CD4-positive, alpha-beta memory T cell (primary cell): ENCODE measurements around the gene KIAA1549. TPM values are rescaled to one million over a fixed set of nuclear protein-coding genes. Genes with fewer than 3 reads are reported as not detected.

ENCODE experiments used
- CTCF ChIA-PET: fragments of 350-600 bp; sonication (Branson Sonifier 250); formaldehyde crosslinking; loops from one replicate; lab custom pipeline; 2021; ENCODE audit warnings: inconsistent platforms; ENCODE audit not compliant: partially characterized antibody; lab: Charles Lee
- POLR2A ChIA-PET: fragments of 350-600 bp; sonication (Branson Sonifier 250); formaldehyde crosslinking; loops from one replicate; lab custom pipeline; 2021; ENCODE audit not compliant: partially characterized antibody; lab: Charles Lee
- DNase-seq, 5 donors: peaks; one replicate each; pipeline versions ENCODE4 v3.0.0 to v3.0.0-alpha.2; 2020 to 2022; ENCODE audit warnings: mixed read lengths in 1 of 5
- H3K27ac ChIP-seq: one replicate; pipeline ENCODE4 v1.7.0; 2013; ENCODE audit warnings: low read depth, low read length
- H3K27me3 ChIP-seq: 2 replicates; pipeline ENCODE4 v1.7.0; 2013; ENCODE audit warnings: mild to moderate bottlenecking, low read length, moderate library complexity; ENCODE audit not compliant: insufficient read depth
- H3K36me3 ChIP-seq: 2 replicates; pipeline ENCODE4 v1.7.0; 2013; ENCODE audit warnings: mild to moderate bottlenecking, low read length, moderate library complexity; ENCODE audit not compliant: insufficient read depth
- H3K4me1 ChIP-seq: 2 replicates; pipeline ENCODE4 v1.7.0; 2013; ENCODE audit warnings: mild to moderate bottlenecking, low read length, moderate library complexity; ENCODE audit not compliant: insufficient read depth
- H3K4me3 ChIP-seq, 2 donors: one replicate each; pipeline ENCODE4 v1.7.0; 2013; ENCODE audit warnings: low read length in 2 of 2, mild to moderate bottlenecking in 1 of 2
- H3K9me3 ChIP-seq, 2 donors: one replicate each; pipeline ENCODE4 v1.7.0; 2013; ENCODE audit warnings: low read length in 2 of 2, control low read depth in 1 of 2; ENCODE audit not compliant: control insufficient read depth in 1 of 2
- H3K27ac Mint-ChIP-seq, 7 donors: one replicate each; pipeline ENCODE4 v1.8.0; 2020 to 2021; ENCODE audit warnings: mixed read lengths in 7 of 7, mild to moderate bottlenecking in 6 of 7, inconsistent platforms in 3 of 7, moderate library complexity in 3 of 7
- H3K27me3 Mint-ChIP-seq, 2 donors: one replicate each; pipeline ENCODE4 v1.8.0; 2020 to 2021; ENCODE audit warnings: mixed read lengths in 2 of 2
- H3K36me3 Mint-ChIP-seq, 2 donors: one replicate each; pipeline ENCODE4 v1.8.0; 2020 to 2021; ENCODE audit warnings: mixed read lengths in 2 of 2, inconsistent platforms in 1 of 2, mild to moderate bottlenecking in 1 of 2
- H3K4me1 Mint-ChIP-seq, 4 donors: one replicate each; pipeline ENCODE4 v1.8.0; 2020 to 2021; ENCODE audit warnings: mixed read lengths in 4 of 4, mild to moderate bottlenecking in 1 of 4
- H3K4me3 Mint-ChIP-seq, 8 donors: one replicate each; pipeline ENCODE4 v1.8.0; 2020 to 2021; ENCODE audit warnings: mixed read lengths in 8 of 8, mild to moderate bottlenecking in 7 of 8, moderate library complexity in 6 of 8, inconsistent platforms in 3 of 8
- H3K9me3 Mint-ChIP-seq, 8 donors: one replicate each; pipeline ENCODE4 v1.8.0; 2020 to 2021; ENCODE audit warnings: mixed read lengths in 8 of 8, mild to moderate bottlenecking in 5 of 8, inconsistent platforms in 3 of 8, moderate library complexity in 1 of 8
- intact Hi-C: fragments of 100-400 bp; cut with micrococcal nuclease; formaldehyde crosslinking; loops from one replicate; pipeline ENCODE4 v1.15.1; 2023
- polyA plus RNA-seq, 2 donors: library from polyadenylated mRNA; unstranded; fragments of 300-500 nt; fragmentation: Illumina TruSeq; gene quantifications; one replicate each; pipeline ENCODE4 v1.2.3, GENCODE V29; 2021
- total RNA-seq, 2 experiments: library from RNA; stranded (reverse); gene quantifications; one replicate each; pipeline ENCODE4 v1.2.3, GENCODE V29; 2021

Gene KIAA1549
- total and polyA plus RNA-seq, 4 experiments from 2014 or later: 0.02 to 0.11 (median 0.06) TPM; not detected in 1

- Histone ChIP-seq H3K27ac (no peak overlapping the region), H3K9me3 (no peaks in the 10 kb centered on the region), H3K27me3 (no peaks in the 10 kb centered on the region), H3K4me3 (no peak overlapping the region), H3K4me1 (no peaks in the 10 kb centered on the region), H3K36me3 (no peaks in the 10 kb centered on the region)
- POLR2A ChIA-PET: no interaction called here
- no peak for DNase-seq
- CTCF ChIA-PET: interaction anchor here (1.6 kb wide), 1 partner anchor 66 kb away, joined by 5 read pairs; no protein-coding TSS in a partner anchor
- H3K4me3 Mint-ChIP-seq: no peak overlapping the region
- H3K27ac Mint-ChIP-seq: no peak overlapping the region
- H3K9me3 Mint-ChIP-seq: peaks cover 0 to 7% (median 1%) of the 10 kb centered on the region in 8 donors
- no peaks in the 10 kb centered on the region for H3K36me3 Mint-ChIP-seq
- intact Hi-C loops: no loop called here
- H3K4me1 Mint-ChIP-seq: no peaks in the 10 kb centered on the region
- peaks cover 1 to 4% of the 10 kb centered on the region in 2 donors for H3K27me3 Mint-ChIP-seq
These were observed 28.4 kb downstream of the KIAA1549 start for GRCh38 chr7:138952791-138953190.

- intact Hi-C loops: no loop called here
- ChIA-PET CTCF (no interaction called here), POLR2A (no interaction called here)
- Mint-ChIP-seq H3K4me3 (peak overlapping the region in 1 of 8 donors; percentile 37), H3K36me3 (no peaks in the 10 kb centered on the region), H3K9me3 (peaks cover 0 to 4% (median 1%) of the 10 kb centered on the region in 8 donors), H3K27ac (no peak overlapping the region), H3K4me1 (no peaks in the 10 kb centered on the region), H3K27me3 (peaks cover 1 to 4% of the 10 kb centered on the region in 2 donors)
- no peak overlapping the region for H3K4me3 ChIP-seq
- no peak for DNase-seq
- no peak overlapping the region for H3K27ac ChIP-seq
- no peaks in the 10 kb centered on the region for H3K27me3 ChIP-seq
- H3K36me3 ChIP-seq: no peaks in the 10 kb centered on the region
- no peaks in the 10 kb centered on the region for H3K9me3 ChIP-seq
- H3K4me1 ChIP-seq: no peaks in the 10 kb centered on the region
These were observed 29.2 kb downstream of the KIAA1549 start for GRCh38 chr7:138951953-138952352.

- intact Hi-C loops: no loop called here
- H3K27ac ChIP-seq: no peak overlapping the region
- ChIA-PET CTCF (interaction anchor here (1.6 kb wide), 1 partner anchor 63 kb away, joined by 4 read pairs; no protein-coding TSS in a partner anchor), POLR2A (no interaction called here)
- Mint-ChIP-seq H3K36me3 (no peaks in the 10 kb centered on the region), H3K27me3 (peaks cover 1 to 4% of the 10 kb centered on the region in 2 donors), H3K27ac (no peak overlapping the region), H3K4me1 (no peaks in the 10 kb centered on the region), H3K4me3 (no peak overlapping the region), H3K9me3 (no peaks in the 10 kb centered on the region)
- H3K27me3 ChIP-seq: no peaks in the 10 kb centered on the region
- DNase-seq: no peak
- H3K36me3 ChIP-seq: no peaks in the 10 kb centered on the region
- H3K4me3 ChIP-seq: no peak overlapping the region
- H3K9me3 ChIP-seq: no peaks in the 10 kb centered on the region
- no peaks in the 10 kb centered on the region for H3K4me1 ChIP-seq
These were observed 31.6 kb downstream of the KIAA1549 start for GRCh38 chr7:138949421-138950088.

GRCh38 chr7:138948403-138948802, 32.8 kb downstream of the KIAA1549 start:
- no peaks in the 10 kb centered on the region for H3K36me3 Mint-ChIP-seq
- POLR2A ChIA-PET: no interaction called here
- peaks cover 1 to 4% of the 10 kb centered on the region in 2 donors for H3K27me3 Mint-ChIP-seq
- no peaks in the 10 kb centered on the region for H3K4me1 ChIP-seq
- no peaks in the 10 kb centered on the region for H3K9me3 ChIP-seq
- no peaks in the 10 kb centered on the region for H3K9me3 Mint-ChIP-seq
- CTCF ChIA-PET: no interaction called here
- intact Hi-C loops: no loop called here
- no peak overlapping the region for H3K27ac Mint-ChIP-seq
- H3K4me1 Mint-ChIP-seq: no peaks in the 10 kb centered on the region
- H3K4me3 ChIP-seq: no peak overlapping the region
- no peaks in the 10 kb centered on the region for H3K36me3 ChIP-seq
- H3K27me3 ChIP-seq: no peaks in the 10 kb centered on the region
- DNase-seq: no peak
- H3K4me3 Mint-ChIP-seq: no peak overlapping the region
- H3K27ac ChIP-seq: no peak overlapping the region

- ChIA-PET POLR2A (no interaction called here), CTCF (no interaction called here)
- no peaks in the 10 kb centered on the region for H3K27me3 ChIP-seq
- Mint-ChIP-seq H3K4me1 (no peaks in the 10 kb centered on the region), H3K36me3 (no peaks in the 10 kb centered on the region), H3K27ac (no peak overlapping the region), H3K9me3 (no peaks in the 10 kb centered on the region), H3K4me3 (no peak overlapping the region), H3K27me3 (peaks cover 2% of the 10 kb centered on the region in 2 donors)
- no peaks in the 10 kb centered on the region for H3K4me1 ChIP-seq
- DNase-seq: no peak
- H3K4me3 ChIP-seq: no peak overlapping the region
- H3K36me3 ChIP-seq: no peaks in the 10 kb centered on the region
- intact Hi-C loops: no loop called here
- H3K9me3 ChIP-seq: no peaks in the 10 kb centered on the region
- no peak overlapping the region for H3K27ac ChIP-seq
These were observed 35.4 kb downstream of the KIAA1549 start for GRCh38 chr7:138945821-138946220.

- intact Hi-C loops: no loop called here
- no peaks in the 10 kb centered on the region for H3K36me3 Mint-ChIP-seq
These were observed 36.0 kb downstream of the KIAA1549 start for GRCh38 chr7:138945154-138945553.

GRCh38 chr7:138944592-138944991, 36.6 kb downstream of the KIAA1549 start:
- CTCF ChIA-PET: no interaction called here
- intact Hi-C loops: no loop called here
- H3K36me3 ChIP-seq: no peaks in the 10 kb centered on the region

More at GRCh38 chr7:138945154-138945553, 36.0 kb downstream of the KIAA1549 start:
- no peak overlapping the region for H3K4me3 Mint-ChIP-seq
- Histone ChIP-seq H3K27ac (no peak overlapping the region), H3K4me1 (no peaks in the 10 kb centered on the region), H3K27me3 (no peaks in the 10 kb centered on the region), H3K36me3 (no peaks in the 10 kb centered on the region), H3K9me3 (no peaks in the 10 kb centered on the region), H3K4me3 (no peak overlapping the region)
- H3K4me1 Mint-ChIP-seq: no peaks in the 10 kb centered on the region
- no peak for DNase-seq
- no peak overlapping the region for H3K27ac Mint-ChIP-seq
- H3K27me3 Mint-ChIP-seq: peaks cover 2% of the 10 kb centered on the region in 2 donors
- ChIA-PET CTCF (no interaction called here), POLR2A (no interaction called here)
- H3K9me3 Mint-ChIP-seq: no peaks in the 10 kb centered on the region

More at GRCh38 chr7:138944592-138944991, 36.6 kb downstream of the KIAA1549 start:
- no peaks in the 10 kb centered on the region for H3K9me3 Mint-ChIP-seq
- H3K4me3 ChIP-seq: no peak overlapping the region
- no peaks in the 10 kb centered on the region for H3K4me1 Mint-ChIP-seq
- H3K27me3 Mint-ChIP-seq: peaks cover 2% of the 10 kb centered on the region in 2 donors
- no peak overlapping the region for H3K27ac Mint-ChIP-seq
- H3K4me1 ChIP-seq: no peaks in the 10 kb centered on the region
- no peaks in the 10 kb centered on the region for H3K9me3 ChIP-seq
- no peak overlapping the region for H3K27ac ChIP-seq
- no peaks in the 10 kb centered on the region for H3K27me3 ChIP-seq
- POLR2A ChIA-PET: no interaction called here
- H3K36me3 Mint-ChIP-seq: no peaks in the 10 kb centered on the region
- H3K4me3 Mint-ChIP-seq: no peak overlapping the region
- DNase-seq: no peak
